ENCODE data around the gene PDIA4. TPM values are rescaled to one million over a fixed set of nuclear protein-coding genes. Genes with fewer than 3 reads are reported as not detected.
A peak's percentile ranks its signal among the peaks of the same experiment; 100 is the strongest.

PDIA4 gene
- total RNA-seq, 2 donors from 2014 or later: 32.3 to 48.9 TPM

- Histone ChIP-seq H3K9me3 (no peaks in the 10 kb centered on the region), H3K36me3 (peaks cover 17% of the 10 kb centered on the region), H3K27me3 (no peaks in the 10 kb centered on the region), H3K4me1 (no peaks in the 10 kb centered on the region), H3K27ac (no peak overlapping the region), H3K4me3 (no peak overlapping the region)
- no peak for DNase-seq (ENCODE audit: low spot score)
- no peak for TF ChIP-seq CTCF (IDR thresholded peaks at IDR 0.05)
Observed at GRCh38 chr7:148999192-148999591, 29.1 kb downstream of the PDIA4 start.

DNA sequence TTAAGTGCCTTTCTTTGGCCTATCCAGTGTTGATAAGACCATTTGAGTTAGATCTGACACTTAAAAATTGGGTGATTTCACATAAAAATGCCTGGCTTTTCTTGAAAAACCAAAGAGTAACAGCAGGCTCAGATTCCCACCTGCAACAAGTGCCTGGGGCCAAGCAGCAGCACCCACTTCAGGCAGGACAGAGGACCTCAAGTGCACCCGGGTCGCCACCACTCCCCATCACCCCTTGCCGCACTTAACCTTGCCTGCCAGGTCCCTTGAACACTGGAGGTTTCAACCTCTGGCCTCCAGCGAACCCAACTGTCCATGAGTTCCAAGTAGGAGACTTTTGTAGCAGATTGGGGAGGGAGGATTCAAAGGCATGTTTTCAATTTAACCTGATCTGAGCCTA is 30.8 kb downstream of the PDIA4 start:
- no peaks in the 10 kb centered on the region for H3K4me1 ChIP-seq

DNA sequence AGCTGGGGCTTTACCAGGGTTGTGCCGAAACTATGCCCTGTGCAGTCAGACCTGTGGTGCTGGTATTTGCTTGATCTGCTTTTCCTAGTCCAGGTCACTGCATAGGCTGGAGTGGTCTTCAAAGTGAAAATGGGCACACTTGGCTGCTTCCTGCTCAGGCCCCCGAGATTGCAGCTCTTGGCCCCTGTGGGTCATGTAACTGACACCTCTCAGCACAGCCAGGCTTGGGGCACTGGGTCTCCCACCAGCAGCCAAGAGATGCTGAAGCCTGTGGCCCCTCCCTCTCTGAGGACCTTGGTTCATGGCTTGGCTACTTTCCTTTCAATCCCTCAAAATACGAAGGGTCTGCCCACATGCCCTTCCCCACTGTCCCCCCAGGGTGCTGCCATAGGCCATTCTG is 33.7 kb downstream of the PDIA4 start:
- Histone ChIP-seq H3K27me3 (no peaks in the 10 kb centered on the region), H3K27ac (no peak overlapping the region), H3K36me3 (no peaks in the 10 kb centered on the region), H3K4me3 (no peak overlapping the region), H3K9me3 (no peaks in the 10 kb centered on the region), H3K4me1 (no peaks in the 10 kb centered on the region)
- no peak for DNase-seq (ENCODE audit: low spot score)
- TF ChIP-seq CTCF (IDR thresholded peaks at IDR 0.05): no peak

More for the DNA sequence above, 30.8 kb downstream of the PDIA4 start:
- H3K9me3 ChIP-seq: no peaks in the 10 kb centered on the region
- H3K4me3 ChIP-seq: no peak overlapping the region
- H3K27ac ChIP-seq: no peak overlapping the region
- TF ChIP-seq CTCF (IDR thresholded peaks at IDR 0.05): no peak
- no peak for DNase-seq (ENCODE audit: low spot score)
- H3K27me3 ChIP-seq: no peaks in the 10 kb centered on the region
- no peaks in the 10 kb centered on the region for H3K36me3 ChIP-seq

GRCh38 chr7:148993193-148993592 is 35.1 kb downstream of the PDIA4 start:
- Histone ChIP-seq H3K36me3 (no peaks in the 10 kb centered on the region), H3K4me3 (no peak overlapping the region), H3K27me3 (no peaks in the 10 kb centered on the region), H3K4me1 (peaks cover 0 to 2% of the 10 kb centered on the region in 2 donors), H3K9me3 (no peaks in the 10 kb centered on the region), H3K27ac (no peak overlapping the region)
- TF ChIP-seq CTCF (IDR thresholded peaks at IDR 0.05): no peak
- no peak for DNase-seq (ENCODE audit: low spot score)

DNA sequence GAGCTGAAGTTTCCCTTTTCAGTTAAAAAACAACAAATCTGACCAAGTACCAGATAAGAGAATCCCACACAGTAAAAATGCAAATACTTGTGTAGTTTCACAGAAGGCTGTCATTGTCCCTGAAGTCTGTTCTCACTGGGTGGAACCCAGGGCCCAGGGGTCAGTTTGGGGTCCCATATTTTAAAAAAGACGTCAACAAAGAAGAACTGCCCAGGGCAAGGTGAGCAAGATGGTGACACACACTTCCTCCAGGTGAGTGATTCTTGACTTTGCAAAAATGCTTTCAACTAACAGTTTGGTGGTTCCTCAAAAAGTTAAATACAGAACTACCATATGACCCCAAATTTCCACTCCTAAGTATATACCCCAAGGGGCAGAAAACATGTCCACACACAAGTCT is 36.8 kb downstream of the PDIA4 start:
- H3K27me3 ChIP-seq: no peaks in the 10 kb centered on the region
- DNase-seq (ENCODE audit: low spot score): no peak
- H3K9me3 ChIP-seq: no peaks in the 10 kb centered on the region
- TF ChIP-seq CTCF (IDR thresholded peaks at IDR 0.05): no peak
- no peaks in the 10 kb centered on the region for H3K36me3 ChIP-seq
- H3K27ac ChIP-seq: no peak overlapping the region
- H3K4me1 ChIP-seq: peaks cover 0 to 7% of the 10 kb centered on the region in 2 donors
- no peak overlapping the region for H3K4me3 ChIP-seq

- H3K4me1 ChIP-seq: peaks cover 0 to 37% of the 10 kb centered on the region in 2 donors
- peak overlapping the region; percentile 72 to 74 for H3K4me3 ChIP-seq
- no peak for TF ChIP-seq CTCF (IDR thresholded peaks at IDR 0.05)
- H3K36me3 ChIP-seq: no peaks in the 10 kb centered on the region
- peak overlapping the region; percentile 87 to 90 for H3K27ac ChIP-seq
- no peaks in the 10 kb centered on the region for H3K27me3 ChIP-seq
- no peak for DNase-seq (ENCODE audit: low spot score)
- H3K9me3 ChIP-seq: no peaks in the 10 kb centered on the region
Observed at GRCh38 chr7:148987751-148988512, 40.4 kb downstream of the PDIA4 start.
